CD4-positive, alpha-beta T cell treated with Interleukin-4 for 4 hours (primary cell): ENCODE measurements around the gene PXDC1.
"Not testable (repeated sequence)": the region's sequence is repeated elsewhere in the genome, so short reads cannot be mapped to it uniquely, and the experiment has no call there.

Experiments
- DNase-seq: peaks from one replicate; pipeline ENCODE4 v3.0.0-alpha.2; 2020

Gene PXDC1

GRCh38 chr6:3729603-3730344 lies 21.7 kb downstream of the PXDC1 start:
- no peak for DNase-seq

- DNase-seq: no peak
These were observed 23.9 kb downstream of the PXDC1 start for GRCh38 chr6:3727593-3728108.

- DNase-seq: no peak
These were observed 24.5 kb downstream of the PXDC1 start for GRCh38 chr6:3727036-3727435.

- no peak for DNase-seq
These were observed 25.1 kb downstream of the PXDC1 start for GRCh38 chr6:3726421-3726820.

DNA sequence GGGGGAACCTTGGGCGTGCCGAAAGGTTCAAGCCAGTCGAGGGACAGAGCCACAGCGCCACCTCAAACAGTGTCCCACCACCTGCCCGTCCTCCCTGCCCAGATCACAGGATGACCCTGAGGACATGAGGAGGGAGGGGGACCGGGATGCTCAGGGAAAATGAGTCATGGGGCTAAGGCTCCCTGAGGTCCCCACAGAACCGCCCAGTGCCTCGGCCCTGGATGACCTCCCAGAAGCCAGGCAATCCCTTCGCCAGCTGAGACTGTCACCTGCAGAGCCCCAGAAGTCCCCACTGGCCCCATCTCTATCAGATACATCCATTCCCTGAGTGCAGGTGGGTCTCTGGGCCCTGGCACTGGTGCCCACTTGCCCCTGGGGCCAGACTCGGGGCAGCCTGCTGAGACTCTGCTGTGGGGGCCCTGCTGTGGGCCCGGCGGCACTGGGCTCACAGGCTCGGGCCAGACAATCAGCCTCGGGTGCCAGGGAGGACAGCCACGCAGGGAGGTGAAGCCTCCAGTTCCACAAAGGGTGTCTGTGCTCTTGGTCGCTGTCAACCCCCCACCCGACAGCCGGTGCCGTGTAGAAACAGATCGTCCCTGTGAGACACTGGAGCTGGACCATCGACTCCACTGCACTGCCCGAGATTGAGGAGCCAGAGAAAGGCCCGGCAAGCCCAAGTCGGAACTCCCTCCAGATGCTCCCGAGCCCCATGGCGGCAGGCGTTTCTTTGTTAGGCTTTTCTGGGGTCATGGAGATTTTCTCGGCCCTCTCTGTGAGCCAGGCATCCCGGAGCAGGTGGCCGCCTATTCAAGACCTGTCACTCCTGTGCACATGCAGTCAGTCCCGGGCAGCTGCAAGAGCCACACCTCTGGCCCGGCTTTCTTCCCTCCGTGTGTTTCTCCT lies 26.1 kb downstream of the PXDC1 start:
- no peak for DNase-seq

DNA sequence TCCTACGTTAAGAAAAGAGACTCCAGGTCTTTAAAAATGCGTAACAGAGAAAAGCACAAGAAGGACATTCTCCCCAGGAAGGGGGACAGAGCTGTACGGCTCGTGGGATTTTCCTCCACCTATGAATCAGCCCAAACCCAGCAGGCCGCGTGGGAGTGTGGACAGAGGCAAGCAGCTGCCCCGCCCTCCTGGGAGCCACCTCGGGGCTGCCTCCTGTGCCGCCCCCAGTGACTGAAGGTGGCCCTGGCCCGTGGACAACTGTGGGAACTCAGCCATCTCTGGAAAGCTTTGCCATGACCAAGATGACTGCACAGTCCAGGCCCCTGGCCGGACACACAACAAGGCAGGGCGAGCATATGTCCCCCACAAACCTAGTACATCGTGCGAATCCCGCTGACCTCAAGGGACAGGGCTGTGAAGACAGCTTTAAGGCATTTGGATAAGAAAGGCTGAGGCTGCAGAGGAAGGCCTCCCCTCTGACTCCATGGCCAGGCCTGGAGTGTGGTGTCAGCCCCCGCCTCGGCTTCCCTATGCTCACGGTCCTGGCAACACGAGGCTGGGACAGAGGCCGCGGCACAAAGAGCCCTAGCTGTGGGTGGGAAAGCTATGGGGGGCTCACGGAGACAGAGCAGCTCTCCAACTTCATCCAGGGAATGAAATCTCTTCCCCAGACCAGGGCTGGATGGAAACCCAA lies 26.9 kb downstream of the PXDC1 start:
- DNase-seq: no peak

- no peak for DNase-seq
These were observed 27.5 kb downstream of the PXDC1 start for GRCh38 chr6:3723966-3724365.

DNA sequence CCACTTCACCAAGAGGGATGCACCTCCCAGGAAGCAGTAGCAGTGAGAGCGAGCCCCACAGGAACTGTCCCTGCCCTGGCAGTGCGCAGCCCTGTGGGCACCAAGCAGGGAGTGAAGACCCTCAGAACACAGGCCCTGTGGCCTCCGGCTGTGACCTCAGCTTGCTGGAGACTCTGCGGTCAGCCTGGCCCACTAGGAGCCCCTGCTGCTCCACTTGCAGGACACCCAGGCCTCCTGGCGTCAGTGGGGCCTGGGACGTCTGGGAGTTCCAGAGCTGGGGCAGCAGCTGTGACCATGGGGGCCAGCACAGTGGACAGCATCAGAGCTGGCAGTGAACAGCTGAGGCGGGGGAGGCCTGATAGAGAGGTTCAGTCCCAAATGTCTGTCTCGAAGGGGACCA lies 28.3 kb downstream of the PXDC1 start:
- DNase-seq: no peak

- DNase-seq: no peak
These were observed 28.7 kb downstream of the PXDC1 start for GRCh38 chr6:3722785-3723184.

GRCh38 chr6:3721810-3722621 lies 29.5 kb downstream of the PXDC1 start:
- no peak for DNase-seq

GRCh38 chr6:3720770-3721169 lies 30.7 kb downstream of the PXDC1 start:
- not testable (repeated sequence) for DNase-seq

DNA sequence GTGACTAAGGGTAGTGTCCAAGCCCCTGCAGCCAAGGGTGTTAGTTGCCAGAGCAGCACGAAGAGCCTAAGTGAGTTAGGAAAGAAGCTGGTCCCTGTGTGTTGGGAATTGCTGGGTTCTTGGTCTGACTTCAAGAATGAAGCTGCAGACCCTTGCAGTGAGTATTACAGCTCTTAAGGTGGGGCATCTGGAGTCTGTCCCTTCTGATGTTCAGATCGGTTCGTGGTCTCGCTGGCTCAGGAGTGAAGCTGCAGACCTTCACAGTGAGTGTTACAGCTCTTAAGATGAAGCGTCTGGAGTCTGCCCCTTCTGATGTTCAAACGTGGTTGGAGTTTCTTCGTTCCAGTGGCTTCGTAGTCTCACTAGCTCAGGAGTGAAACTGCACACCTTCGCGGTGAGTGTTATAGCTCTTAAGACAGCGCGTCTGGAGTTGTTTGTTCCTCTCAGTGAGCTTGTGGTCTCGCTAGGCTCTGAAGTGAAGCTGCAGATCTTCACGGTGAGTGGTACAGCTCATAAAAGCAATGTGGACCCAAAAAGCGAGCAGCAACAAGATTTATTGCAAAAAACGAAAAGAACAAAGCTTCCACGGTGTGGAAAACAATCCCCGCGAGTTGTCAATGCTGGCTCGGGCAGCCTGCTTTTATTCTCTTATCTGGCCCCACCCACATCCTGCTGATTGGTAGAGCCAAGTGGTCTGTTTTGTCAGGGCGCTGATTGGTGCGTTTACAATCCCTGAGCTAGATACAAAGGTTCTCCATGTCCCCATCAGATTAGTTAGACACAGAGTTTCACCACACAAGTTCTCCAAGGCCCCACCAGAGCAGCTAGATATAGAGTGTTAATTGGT lies 31.8 kb downstream of the PXDC1 start:
- no peak for DNase-seq

DNA sequence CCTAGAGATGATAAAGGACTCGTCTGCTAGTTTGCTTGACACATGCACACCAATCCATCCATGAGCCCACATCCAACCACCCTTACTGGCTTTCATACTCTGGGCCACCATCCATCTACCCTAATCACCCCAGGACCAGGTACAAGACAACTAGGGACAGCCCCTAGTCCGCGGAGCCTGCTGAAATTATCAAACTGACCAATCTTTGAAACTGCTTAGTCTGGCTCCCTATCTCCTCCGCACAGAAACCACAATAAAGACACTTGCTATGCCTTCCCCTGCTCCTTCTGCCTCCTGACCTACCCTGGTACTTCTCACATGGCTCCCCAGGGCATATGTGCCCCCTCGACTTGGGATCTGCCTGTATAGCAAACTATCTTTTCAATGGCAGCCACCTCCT lies 33.1 kb downstream of the PXDC1 start:
- no peak for DNase-seq

DNA sequence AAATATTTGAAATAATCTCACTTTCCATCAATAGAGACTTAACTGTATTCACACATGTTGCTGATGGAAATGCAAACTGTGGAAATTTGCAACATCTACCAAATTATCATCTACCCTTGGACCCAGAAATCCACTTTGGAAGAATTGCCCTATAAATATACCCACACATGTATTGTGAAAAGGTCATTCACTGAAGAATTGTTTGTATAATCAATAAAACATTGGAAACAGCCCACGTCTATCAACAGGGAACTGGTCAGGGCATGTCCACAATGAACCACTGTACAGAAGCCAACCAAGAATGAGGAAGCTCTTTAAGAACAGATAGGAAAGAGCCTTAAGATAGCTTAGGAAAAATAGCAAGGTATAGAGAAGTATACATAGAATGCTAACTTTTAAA lies 36.2 kb downstream of the PXDC1 start:
- no peak for DNase-seq

GRCh38 chr6:3714768-3715167 lies 36.7 kb downstream of the PXDC1 start:
- DNase-seq: no peak

- DNase-seq: no peak
These were observed 37.4 kb downstream of the PXDC1 start for GRCh38 chr6:3714111-3714510.

GRCh38 chr6:3712827-3713665 lies 38.5 kb downstream of the PXDC1 start:
- DNase-seq: no peak

DNA sequence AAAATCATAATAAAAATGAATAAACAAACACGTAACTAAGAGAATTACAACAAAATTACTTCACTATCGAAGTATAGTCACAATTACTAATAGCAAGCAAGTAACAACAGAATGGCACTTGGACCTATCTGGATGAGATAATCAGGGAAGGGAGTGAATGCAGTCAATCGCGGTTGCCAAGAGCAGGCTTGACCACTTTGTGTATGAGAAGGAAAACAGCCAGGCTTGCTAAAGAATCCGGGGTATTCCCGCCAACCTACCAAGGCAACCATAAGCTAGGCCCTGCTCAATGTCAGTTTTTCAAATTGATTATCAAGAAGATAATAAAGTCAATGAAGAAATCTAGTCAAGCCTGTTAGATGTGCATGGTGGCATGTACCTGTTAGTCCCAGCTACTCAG lies 39.7 kb downstream of the PXDC1 start:
- no peak for DNase-seq

GRCh38 chr6:3710403-3710802 lies 41.1 kb downstream of the PXDC1 start:
- no peak for DNase-seq

- DNase-seq: no peak
These were observed 43.0 kb downstream of the PXDC1 start for GRCh38 chr6:3708540-3708939.
